Kidney glomerular epithelial cell (primary cell): ENCODE results near the gene ADIPOQ.
"Not testable (repeated sequence)": the region's sequence is repeated elsewhere in the genome, so short reads cannot be mapped to it uniquely, and the experiment has no call there.

Experiments used
- DNase-seq: peaks from one replicate; lab custom pipeline; 2025; lab: John Stamatoyannopoulos, UW

ADIPOQ gene

DNA sequence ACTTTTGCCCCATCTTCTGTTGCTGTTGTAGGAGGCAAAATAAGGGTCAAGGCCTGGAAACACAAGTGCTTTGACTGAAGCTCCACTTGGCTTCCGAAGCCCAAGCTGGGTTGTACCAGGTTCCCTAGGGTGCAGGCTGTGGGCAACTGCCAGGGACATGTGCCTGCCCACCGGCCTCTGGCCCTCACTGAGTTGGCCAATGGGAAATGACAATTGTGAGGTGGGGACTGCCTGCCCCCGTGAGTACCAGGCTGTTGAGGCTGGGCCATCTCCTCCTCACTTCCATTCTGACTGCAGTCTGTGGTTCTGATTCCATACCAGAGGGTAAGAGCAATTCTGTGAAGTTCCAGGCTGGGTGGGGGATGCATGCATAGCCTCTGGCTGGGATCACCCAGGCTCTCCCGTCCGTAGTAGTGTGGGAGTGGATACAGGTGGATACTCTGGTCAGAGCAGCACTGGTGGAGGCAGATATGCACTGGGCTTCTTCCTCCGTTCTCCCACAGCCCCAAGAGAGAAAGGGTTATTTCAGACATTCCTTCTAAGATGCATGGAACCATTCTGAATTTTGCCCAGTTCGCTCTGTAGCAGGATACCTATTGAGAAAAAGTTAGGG lies at the start of gene ADIPOQ:
Gene ADIPOQ (plus strand): TSS at position 285 of the 613 bp plus-strand sequence. CDS start 10,349 bp downstream, outside the sequence.
- no peak for DNase-seq

- no peak for DNase-seq
These were observed 44.2 kb upstream of the ADIPOQ start for GRCh38 chr3:186798239-186798874.

DNA sequence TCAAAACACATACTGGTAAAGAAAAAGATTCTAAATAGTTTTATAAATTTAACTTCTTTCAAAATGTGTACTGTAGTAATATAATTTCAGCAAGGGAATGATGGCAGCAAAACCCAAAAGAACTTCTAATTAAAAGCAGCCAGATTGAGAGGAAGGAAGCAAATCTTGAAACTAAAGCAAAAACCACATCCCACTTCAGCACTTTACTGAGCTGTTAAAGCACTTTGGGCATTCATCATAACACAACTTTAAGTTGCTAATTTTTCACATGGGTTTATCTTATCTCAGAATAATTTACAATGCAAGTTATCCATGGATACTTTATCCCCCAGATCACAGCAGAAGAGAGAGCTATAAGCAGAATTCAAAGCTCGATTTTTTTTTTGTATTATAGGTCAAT lies 42.2 kb upstream of the ADIPOQ start:
- no peak for DNase-seq

DNA sequence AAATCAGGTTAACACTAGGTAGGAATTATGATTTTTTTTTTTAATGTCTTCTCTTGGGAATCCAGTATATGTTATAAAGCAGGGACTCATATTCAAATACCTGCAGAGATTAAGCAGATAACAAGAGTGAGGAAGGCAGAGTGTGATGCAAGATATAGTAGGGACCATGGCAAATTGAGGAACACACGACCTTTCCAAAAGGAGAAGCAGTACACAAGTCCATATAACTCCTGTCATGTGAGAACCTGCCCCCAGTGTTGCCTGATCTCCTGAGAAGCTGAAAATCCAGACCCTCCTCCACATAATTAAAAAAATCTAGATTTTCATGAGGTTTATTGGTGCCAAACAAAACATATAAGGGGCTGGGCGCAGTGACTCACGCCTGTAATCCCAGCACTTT lies 39.8 kb upstream of the ADIPOQ start:
- no peak for DNase-seq

DNA sequence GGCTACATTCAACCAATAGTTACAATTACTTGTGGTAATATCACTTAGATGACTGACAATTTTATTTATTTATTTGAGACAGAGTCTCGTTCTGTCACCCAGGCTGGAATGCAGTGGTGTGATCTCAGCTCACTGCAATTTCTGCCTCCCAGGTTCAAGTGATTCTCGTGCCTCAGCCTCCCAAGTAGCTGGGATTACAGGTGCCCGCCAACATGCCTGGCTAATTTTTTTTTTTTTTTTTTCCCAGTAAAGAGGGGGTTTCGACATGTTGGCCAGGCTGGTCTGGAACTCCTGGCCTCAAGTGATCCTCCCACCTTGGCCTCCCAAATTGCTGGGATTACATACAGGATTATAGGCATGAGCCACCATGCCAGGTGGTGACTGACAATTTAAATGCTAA lies 39.1 kb upstream of the ADIPOQ start:
- DNase-seq = not testable (repeated sequence)

DNA sequence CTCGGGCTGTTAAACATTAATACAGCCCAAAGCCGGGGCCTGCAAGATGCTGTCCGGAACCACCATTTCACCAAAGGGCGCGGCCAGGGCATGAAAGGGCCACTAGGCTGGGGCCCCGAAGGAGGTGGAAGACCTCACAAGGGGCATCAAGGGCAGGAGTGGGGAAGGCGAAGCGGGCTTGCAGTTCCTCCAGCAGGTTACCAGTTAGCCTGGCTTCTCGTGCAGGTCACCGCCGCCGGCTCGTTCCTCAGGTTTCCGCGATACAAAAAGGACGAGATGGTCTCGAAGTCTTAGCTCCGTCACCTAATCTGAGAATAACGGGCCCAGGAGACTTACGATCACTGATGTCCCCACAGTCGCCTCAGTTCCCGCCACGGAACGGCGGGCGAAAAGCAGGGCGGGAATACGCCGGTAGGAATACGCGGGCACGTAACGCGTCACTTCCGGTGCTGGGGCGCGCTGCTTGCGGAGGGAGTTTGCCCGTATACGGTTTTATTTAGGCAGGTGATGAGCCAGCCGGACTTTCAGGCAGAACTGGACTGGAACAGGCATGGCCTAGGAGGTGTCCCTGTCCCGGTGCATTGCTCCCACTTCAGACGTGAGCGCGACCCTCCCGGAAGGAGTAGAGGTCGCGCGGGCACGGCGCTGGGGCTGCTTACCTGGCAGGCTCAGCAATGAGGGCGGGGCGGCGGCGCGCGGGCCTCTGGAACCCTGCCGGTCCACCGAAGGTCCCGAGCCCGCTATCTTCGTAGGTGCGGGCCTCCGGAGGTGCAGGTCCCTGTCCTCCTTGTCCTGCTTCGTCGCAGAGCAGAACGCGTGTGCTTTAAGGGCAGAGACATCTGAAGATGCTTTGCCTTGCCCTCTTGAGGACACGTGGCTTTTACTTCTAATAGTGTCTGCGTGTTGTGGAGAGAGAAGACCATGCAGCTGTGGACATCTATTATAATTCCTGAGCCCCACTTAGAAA lies 36.1 kb upstream of the ADIPOQ start, which contains the start of gene RFC4:
Gene RFC4 (minus strand): TSS at position 394 of the 967 bp plus-strand sequence. CDS start 1,769 bp downstream, outside the sequence.
- peak; percentile 66 for DNase-seq

- no peak for DNase-seq
These were observed 35.3 kb upstream of the ADIPOQ start for GRCh38 chr3:186807231-186807630.

- DNase-seq = no peak
These were observed 32.0 kb upstream of the ADIPOQ start for GRCh38 chr3:186810336-186810996.

DNA sequence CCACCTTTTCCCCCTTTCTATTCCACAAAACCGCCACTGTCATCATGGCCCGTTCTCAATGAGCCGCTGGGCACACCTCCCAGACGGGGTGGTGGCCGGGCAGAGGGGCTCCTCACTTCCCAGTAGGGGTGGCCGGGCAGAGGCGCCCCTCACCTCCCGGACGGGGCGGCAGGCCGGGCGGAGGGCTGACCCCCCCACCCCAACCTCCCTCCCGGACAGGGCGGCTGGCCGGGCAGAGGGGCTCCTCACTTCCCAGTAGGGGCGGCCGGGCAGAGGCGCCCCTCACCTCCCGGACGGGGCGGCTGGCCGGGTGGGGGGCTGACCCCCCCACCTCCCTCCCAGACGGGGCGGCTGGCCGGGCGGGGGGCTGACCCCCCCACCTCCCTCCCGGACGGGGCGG lies 31.2 kb upstream of the ADIPOQ start:
- DNase-seq = not testable (repeated sequence)

DNA sequence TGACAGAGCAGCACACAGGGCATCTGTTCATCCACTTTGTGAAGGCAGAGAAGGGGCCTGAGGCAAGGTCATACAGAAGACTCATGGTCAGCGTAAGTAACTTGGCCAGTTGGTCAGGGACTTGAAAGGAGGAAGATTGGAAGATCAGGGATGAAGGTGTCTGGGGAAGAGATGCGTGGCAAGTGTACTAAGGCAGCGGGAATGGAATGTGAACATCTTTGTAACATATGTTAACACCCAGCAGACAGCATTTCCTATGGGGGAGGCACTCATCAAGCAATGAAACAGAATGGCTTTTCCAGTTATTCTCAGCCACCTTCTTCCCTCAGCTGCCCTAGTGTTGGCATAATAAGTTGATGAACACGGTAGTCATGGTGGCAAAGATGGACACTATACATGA lies 28.4 kb upstream of the ADIPOQ start:
- no peak for DNase-seq

DNA sequence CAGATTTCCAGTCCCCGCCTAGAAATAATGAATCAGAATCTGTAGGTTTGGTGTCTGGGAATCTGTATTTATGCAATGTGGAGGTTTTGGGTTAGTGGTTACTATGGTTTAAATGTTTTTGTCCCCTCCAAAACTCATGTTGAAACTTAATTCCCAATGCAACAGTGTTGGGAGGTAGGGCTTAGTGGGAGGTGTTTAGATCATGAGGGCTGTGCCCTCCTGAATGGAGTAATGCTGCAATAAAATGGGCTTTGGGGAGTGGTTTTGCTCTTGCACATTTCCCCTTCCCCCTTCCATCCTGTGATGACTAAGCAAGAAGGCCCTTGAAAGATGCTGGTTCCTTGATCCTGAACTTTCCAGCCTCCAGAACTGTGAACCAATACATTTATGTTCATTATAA lies 27.1 kb upstream of the ADIPOQ start:
- peak; percentile 6 for DNase-seq

GRCh38 chr3:186818516-186818915 lies 24.0 kb upstream of the ADIPOQ start:
- no peak for DNase-seq

GRCh38 chr3:186818956-186819355 lies 23.6 kb upstream of the ADIPOQ start:
- no peak for DNase-seq

DNA sequence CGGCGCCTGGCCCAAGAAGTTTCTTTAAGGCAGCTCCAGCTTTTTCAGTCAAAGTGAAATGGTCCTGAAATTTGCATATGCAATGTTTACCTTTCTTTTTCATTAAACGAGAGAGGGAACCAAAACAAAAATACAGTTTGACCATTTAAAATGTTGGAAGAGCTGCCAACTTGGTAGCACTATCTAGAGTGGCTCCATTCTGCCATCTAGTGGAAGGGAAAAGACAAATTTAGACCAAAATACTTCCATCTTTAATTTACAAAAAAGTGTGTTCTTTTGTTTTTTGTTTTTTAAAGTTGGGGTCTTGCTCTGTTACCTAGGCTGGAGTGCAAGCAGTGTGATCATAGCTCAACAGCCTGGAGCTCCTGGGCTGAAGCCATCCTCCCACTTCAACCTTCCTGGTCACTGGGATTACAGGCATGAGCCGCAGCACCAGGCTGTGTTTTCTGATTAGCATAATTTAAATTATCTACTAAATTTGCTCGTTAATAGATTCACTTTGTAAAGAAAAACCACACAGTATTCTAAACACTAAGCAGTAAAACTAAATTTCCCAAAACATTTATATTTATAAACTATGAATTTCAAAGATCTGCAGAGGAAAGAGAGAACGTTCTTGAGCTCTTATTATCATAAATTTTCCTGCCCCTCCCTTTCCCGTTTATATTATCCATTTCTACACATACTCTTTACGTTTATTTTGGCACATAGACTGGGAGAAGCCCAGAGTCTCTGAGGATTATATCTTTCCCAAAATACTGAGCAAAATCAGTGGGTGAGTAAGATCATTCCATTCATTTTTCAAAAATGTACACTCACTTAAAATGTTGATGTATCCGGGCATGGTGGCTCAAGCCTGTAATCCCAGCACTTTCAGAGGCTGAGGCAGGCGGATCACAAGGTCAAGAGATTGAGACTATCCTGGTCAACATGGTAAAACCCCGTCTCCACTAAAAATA lies 20.8 kb upstream of the ADIPOQ start:
- peak; percentile 50 for DNase-seq

- DNase-seq = not testable (repeated sequence)
These were observed 20.1 kb upstream of the ADIPOQ start for GRCh38 chr3:186822388-186822759.

GRCh38 chr3:186823386-186823785 lies 19.1 kb upstream of the ADIPOQ start:
- DNase-seq = peak; percentile 1

- DNase-seq = no peak
These were observed 17.9 kb upstream of the ADIPOQ start for GRCh38 chr3:186824430-186825139.

DNA sequence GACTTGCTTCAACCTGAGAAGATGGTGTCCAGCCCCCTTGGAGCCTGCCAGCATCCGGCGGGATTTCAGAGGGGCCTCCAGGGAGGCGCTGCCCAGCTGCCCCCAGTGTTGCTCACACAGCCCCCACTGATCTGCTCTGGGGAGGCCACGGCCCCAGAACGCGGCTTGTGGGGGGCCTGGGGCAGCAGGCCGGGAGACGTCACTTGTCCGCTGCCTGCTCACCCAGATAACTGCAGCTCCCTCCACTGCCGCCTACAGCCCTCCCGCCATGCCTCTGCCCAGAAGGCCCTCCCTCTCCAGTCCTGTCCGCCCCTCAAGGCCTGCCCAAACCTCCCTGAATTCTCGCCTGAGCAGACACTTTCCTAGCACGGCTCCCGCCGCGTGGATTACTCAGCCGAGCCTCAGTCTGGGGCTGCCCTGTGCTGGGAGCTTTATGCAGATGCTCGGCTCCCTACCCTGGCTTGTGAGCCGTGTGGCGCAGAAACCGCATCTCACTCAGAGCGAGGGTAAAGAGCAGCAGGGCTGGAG lies 17.2 kb upstream of the ADIPOQ start:
- DNase-seq = peak; percentile 21

- no peak for DNase-seq
These were observed 16.6 kb upstream of the ADIPOQ start for GRCh38 chr3:186825872-186826409.
